Measurements from ENCODE around the gene PRKN.

Gene PRKN

GRCh38 chr6:162602759-162603158 is 124.8 kb downstream of the PRKN start:
- TF ChIP-seq GATA3 (IDR thresholded peaks at IDR 0.05; ENCODE audit: low read depth, low read length) (no peak), GATA2 (IDR thresholded peaks at IDR 0.05; ENCODE audit: low read depth, low read length) (no peak)

- TF ChIP-seq GATA3 (IDR thresholded peaks at IDR 0.05; ENCODE audit: low read depth, low read length) = no peak
Measured at GRCh38 chr6:162596676-162597075, 130.9 kb downstream of the PRKN start.

GRCh38 chr6:162591517-162591916 is 136.0 kb downstream of the PRKN start:
- no peak for TF ChIP-seq GATA3 (IDR thresholded peaks at IDR 0.05; ENCODE audit: low read depth, low read length)

GRCh38 chr6:162581988-162582780 is 145.4 kb downstream of the PRKN start:
- TF ChIP-seq GATA2 (IDR thresholded peaks at IDR 0.05; ENCODE audit: low read depth, low read length) = no peak
- TF ChIP-seq GATA3 (IDR thresholded peaks at IDR 0.05; ENCODE audit: low read depth, low read length) = no peak

- TF ChIP-seq GATA2 (IDR thresholded peaks at IDR 0.05; ENCODE audit: low read depth, low read length) (no peak), GATA3 (IDR thresholded peaks at IDR 0.05; ENCODE audit: low read depth, low read length) (no peak)
Measured at GRCh38 chr6:162580619-162581018, 146.9 kb downstream of the PRKN start.

- TF ChIP-seq GATA3 (IDR thresholded peaks at IDR 0.05; ENCODE audit: low read depth, low read length) (no peak), GATA2 (IDR thresholded peaks at IDR 0.05; ENCODE audit: low read depth, low read length) (no peak)
Measured at GRCh38 chr6:162576016-162576415, 151.6 kb downstream of the PRKN start.

GRCh38 chr6:162572240-162572639 is 155.3 kb downstream of the PRKN start:
- TF ChIP-seq GATA2 (IDR thresholded peaks at IDR 0.05; ENCODE audit: low read depth, low read length) (no peak), GATA3 (IDR thresholded peaks at IDR 0.05; ENCODE audit: low read depth, low read length) (no peak)

- TF ChIP-seq GATA3 (IDR thresholded peaks at IDR 0.05; ENCODE audit: low read depth, low read length) = no peak
- TF ChIP-seq GATA2 (IDR thresholded peaks at IDR 0.05; ENCODE audit: low read depth, low read length) = no peak
Measured at GRCh38 chr6:162568266-162568665, 159.3 kb downstream of the PRKN start.

- TF ChIP-seq GATA3 (IDR thresholded peaks at IDR 0.05; ENCODE audit: low read depth, low read length) (no peak), GATA2 (IDR thresholded peaks at IDR 0.05; ENCODE audit: low read depth, low read length) (no peak)
Measured at GRCh38 chr6:162562041-162562440, 165.5 kb downstream of the PRKN start.

GRCh38 chr6:162560891-162561290 is 166.7 kb downstream of the PRKN start:
- no peak for TF ChIP-seq GATA3 (IDR thresholded peaks at IDR 0.05; ENCODE audit: low read depth, low read length)
- TF ChIP-seq GATA2 (IDR thresholded peaks at IDR 0.05; ENCODE audit: low read depth, low read length) = no peak

GRCh38 chr6:162554531-162554930 is 173.0 kb downstream of the PRKN start:
- TF ChIP-seq GATA2 (IDR thresholded peaks at IDR 0.05; ENCODE audit: low read depth, low read length) (no peak), GATA3 (IDR thresholded peaks at IDR 0.05; ENCODE audit: low read depth, low read length) (no peak)

- TF ChIP-seq GATA3 (IDR thresholded peaks at IDR 0.05; ENCODE audit: low read depth, low read length) = no peak
Measured at GRCh38 chr6:162546905-162547304, 180.7 kb downstream of the PRKN start.

GRCh38 chr6:162543221-162543620 is 184.3 kb downstream of the PRKN start:
- TF ChIP-seq GATA2 (IDR thresholded peaks at IDR 0.05; ENCODE audit: low read depth, low read length) (no peak), GATA3 (IDR thresholded peaks at IDR 0.05; ENCODE audit: low read depth, low read length) (no peak)

GRCh38 chr6:162541019-162541601 is 186.5 kb downstream of the PRKN start:
- TF ChIP-seq GATA2 (IDR thresholded peaks at IDR 0.05; ENCODE audit: low read depth, low read length) = no peak
- no peak for TF ChIP-seq GATA3 (IDR thresholded peaks at IDR 0.05; ENCODE audit: low read depth, low read length)

- TF ChIP-seq GATA3 (IDR thresholded peaks at IDR 0.05; ENCODE audit: low read depth, low read length) (no peak), GATA2 (IDR thresholded peaks at IDR 0.05; ENCODE audit: low read depth, low read length) (no peak)
Measured at GRCh38 chr6:162539321-162539720, 188.2 kb downstream of the PRKN start.
